A204.1 (cell line): ENCODE results near the gene GABPB1.
"Not testable (repeated sequence)": the region's sequence is repeated elsewhere in the genome, so short reads cannot be mapped to it uniquely, and the experiment has no call there.

ENCODE experiments used
- FAIRE-seq: peaks from 2 replicates; lab custom pipeline; 2012; peaks lifted over from hg19 to GRCh38; lab: Jason Lieb, UNC

Gene GABPB1

DNA sequence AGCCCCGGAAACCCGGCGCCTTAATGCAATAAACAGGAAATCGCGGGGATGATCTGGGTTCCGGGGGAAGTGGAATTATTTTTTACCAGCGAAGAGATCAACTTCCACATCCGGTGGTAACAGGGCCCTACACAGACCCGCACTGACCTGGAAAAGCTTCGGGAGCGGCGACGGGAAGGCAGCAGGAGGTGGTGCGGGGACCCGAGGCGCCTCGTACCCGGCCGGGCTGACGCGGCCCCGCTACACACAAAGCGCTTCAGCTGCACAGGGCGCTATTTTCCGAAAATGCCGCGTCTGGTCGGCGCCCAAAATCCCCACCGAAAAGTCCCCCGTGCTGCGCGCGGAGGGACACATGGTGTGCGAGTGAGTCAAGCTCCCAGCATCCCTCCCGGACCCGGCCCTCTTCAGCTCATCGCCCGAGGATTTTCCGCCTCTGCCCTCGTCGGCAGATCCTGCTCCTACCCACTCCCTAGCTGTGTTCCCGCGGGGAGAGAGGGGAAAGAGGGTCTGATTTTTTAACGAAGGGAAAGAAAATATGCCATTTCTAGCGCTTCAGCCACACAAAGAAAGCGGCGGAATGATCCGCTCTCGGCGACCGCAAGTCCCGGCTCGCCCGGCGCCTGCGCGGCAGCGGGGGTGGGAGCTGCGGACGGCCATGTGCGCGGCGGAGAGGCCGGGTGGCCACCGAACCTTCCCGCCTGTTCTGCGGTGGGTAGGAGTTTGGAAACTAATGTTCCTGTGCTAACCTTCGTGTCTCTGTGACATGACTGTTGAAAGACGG lies at the start of gene GABPB1:
Gene GABPB1 (minus strand): TSS at position 361 of the 781 bp plus-strand sequence. CDS start 45,400 bp downstream, outside the sequence.
- FAIRE-seq = no peak

DNA sequence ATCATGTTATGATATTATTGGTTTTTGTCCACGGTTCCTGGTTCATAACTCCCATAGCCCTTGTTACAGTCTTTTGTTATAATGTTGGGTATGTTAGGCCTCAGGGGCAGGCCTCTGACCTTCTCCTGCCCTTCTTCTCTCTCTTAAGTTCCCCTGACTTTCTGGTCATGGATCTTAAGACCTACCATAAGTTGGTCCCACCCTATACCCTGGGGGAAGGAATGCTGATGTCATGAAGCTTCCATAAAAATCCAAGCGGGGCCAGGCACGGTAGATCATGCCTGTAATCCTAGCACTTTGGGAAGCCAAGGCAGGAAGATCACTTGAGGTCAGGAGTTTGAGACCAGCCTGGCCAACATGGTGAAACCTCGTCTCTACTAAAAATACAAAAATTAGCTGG lies 36.6 kb upstream of the GABPB1 start:
- not testable (repeated sequence) for FAIRE-seq

DNA sequence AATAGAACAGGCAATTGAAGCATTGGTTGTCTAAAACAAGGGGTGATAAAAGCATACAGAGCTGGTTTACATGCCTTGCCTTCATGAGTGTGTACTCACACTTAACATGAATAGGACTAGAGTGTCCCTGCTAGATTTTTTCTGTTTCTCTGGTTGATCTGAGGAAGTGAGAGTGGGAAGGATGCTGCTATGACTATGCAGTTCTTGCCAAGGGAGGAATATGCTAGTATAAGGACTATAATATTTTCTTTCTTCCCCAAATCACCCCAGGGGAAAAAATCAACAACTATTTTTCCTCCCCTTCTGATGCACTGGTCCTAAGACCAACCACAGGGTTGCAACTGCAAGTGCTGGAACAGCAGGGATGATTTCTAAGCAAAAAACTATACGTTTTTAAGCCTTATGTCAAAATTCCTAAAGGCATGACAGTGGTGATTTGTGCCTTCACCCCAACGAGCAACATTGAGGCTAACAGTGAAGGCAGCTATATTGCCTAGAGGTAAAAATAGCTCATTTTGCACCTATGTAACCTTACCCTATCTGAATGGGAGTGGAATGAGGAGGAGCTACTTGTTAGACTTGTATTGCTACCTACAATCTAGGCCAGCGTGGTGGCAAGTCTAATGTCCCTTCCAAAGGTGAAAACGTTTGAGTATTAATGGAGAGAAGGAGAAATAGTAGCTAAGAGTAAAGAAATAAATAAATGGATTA lies 35.7 kb upstream of the GABPB1 start:
- FAIRE-seq = no peak

DNA sequence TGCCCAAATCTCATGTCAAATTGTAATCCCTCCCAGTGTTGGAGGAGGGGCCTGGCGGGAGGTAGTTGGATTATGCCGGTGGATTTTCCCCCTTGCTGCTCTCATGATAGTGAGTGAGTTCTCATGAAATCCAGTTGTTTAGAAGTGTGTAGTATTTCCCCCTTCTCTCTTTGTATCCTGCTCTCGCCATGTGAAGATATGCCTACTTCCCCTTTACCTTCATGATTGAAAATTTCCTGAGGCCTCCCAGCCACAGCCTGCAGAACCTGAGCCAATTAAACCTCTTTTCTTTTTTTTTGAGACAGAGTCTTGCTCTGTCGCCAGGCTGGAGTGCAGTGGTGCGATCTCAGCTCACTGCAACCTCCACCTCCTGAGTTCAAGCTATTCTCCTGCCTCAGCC lies 27.4 kb upstream of the GABPB1 start:
- not testable (repeated sequence) for FAIRE-seq

DNA sequence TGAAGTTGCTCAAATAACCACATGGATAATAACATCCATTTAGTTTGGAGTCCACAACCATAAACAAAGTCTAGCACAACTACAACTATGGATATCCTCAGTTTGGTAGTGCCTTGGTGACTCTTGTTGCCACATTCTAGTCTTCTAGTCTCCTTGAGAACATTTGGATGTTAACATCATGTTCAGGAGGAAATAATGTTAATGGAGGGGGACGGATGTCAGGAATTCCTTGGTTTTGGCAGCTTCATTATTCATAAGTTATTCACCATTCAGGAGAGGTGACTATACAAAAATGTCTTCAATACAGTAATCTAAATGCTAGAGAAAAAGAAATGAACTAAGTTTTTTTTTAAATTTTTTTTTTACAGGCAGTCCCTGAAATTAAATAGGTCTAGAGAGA lies 26.4 kb upstream of the GABPB1 start:
- no peak for FAIRE-seq

DNA sequence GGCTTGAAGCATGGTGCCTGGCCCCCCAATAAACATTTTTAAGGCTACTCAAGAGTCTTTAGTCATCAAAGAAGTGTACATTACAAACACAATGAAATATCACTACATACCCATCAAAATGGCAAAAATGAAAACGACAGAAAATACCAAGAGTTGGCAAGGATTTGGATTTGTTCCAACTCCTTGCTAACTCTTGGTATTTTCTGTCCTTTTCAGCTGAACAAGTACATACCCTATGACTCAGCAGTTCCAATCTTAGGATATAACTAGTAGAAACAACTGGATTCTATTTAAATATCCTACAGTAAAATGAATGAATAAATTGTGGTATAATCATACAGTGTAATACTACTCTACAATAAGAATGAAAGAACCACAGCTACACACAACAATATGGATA lies 25.1 kb upstream of the GABPB1 start:
- no peak for FAIRE-seq

DNA sequence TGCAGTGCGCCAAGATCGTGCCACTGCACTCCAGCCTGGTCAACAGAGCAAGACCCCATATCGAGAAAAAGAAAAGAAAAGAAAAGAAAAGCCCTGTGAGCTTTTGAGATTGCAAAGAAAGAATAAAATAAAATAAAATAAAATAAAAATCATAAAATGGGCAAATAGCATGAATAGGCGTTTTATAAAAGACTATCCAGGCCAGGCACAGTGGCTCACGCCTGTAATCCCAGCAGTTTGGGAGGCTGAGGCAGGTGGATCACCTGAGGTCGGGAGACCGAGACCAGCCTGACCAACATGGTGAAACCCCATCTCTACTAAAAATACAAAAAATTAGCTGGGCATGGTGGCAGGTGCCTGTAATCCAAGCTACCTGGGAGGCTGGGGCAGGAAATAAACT lies 24.4 kb upstream of the GABPB1 start:
- not testable (repeated sequence) for FAIRE-seq

DNA sequence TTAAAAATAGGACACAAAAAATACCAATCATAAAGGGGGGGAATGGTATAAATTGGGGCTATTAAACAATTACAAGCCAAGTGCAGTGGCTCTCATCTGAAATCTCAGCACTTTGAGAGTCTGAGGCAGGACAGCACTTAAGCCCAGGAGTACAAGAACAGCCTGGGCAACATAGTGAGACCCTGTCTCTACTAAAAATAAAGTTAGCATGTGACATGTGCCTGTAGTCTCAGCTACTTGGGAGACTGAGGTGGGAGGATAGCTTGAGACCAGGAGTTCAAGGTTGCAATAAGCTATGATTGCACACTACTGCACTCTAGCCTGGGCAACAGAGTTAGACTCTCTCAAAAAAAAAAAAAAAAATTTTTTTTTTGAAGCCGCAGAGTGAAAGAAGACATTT lies 23.8 kb upstream of the GABPB1 start:
- FAIRE-seq = no peak

DNA sequence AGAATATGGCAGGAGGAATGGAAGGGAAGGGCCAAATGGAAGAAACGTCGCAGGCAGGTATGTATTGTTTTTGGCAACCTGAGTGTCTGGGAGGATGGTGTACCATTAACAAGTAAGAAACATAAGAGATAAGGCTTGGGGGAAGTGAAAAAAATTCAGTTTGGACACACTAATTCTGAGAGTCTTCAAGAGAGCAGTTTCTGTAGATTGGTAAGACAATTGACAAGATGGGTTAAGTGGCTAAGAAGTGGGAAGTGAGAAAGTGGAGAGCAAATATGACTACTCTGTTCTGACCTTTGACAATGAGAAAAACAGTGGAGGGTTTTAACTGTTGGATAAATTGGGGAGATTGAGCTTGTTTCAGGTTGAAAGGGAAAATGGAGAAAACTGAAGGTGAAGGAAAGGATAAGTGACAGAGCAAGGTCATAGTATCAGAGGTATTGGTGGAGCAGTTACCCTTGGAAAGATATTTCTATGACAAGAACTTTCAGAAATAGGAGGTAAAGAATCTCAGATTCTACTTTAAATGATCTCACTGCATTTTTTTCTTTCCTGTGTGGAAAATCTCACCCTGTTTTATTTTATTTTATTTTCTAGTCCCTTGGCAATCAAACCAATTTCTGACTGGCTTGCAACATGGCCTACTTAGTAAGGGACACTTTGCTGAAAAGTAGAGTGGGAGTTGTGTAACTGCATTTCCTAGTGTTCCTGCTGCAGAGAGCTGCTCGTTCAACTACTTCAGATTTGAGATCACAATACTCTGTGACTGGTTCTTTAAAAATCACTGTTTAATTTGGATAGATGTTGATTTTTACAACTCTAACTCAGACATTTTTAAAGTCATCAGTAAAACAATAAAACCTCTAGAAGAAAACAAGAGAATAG lies 23.1 kb upstream of the GABPB1 start:
- FAIRE-seq = no peak

DNA sequence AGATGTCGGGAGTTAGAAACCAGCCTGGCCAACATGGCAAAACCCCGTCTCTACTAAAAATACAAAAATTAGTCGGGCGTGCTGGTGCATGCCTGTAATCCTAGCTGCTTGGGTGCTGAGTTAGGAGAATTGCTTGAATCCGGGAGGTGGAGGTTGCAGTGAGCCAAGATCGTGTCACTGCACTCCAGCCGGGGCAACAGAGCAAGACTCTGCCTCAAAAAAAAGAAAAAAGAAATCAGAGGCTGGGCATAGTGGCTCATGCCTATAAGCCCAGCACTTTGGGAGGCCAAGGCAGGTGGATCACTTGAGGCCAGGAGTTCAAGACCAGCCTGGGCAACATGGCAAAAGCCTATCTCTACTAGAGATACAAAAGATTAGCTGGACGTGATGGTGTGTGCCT lies 14.6 kb upstream of the GABPB1 start:
- not testable (repeated sequence) for FAIRE-seq

DNA sequence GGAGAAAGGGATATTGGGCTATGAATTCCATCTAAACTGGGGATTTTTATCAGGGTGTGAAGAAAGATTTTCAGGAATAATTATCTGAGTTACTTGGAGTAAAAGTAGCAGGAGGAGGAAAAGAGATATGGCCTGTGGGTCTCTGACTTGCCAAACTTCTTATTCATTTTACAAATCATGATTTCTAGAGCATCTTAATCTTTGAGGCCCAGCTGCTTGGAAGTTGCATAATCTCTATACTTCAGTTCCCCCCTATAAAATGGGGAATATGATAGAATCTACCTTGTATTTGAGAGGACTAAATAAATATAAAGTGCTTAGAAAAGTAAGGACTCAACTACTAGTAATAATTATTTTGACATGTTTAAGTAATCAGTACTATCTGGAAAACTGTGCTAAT lies 11.0 kb upstream of the GABPB1 start:
- FAIRE-seq = no peak

DNA sequence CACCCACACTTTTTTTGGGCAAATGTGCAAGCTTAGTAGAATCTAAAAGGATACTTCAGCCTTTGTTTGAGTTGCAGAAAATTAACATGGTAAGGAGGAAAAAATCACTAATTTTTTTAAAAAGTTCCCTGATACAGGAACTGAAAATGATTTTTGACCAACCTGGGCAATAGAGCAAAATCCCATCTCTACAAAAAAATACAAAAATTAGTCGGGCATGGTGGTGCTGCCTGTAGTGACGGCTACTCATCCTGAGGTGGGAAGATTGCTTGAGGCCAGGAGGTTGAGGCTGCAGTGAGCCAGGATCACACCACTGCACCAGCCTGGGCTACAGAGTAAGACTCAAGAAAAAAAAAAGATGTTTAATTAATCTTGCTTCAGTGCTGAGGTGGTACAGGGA lies 10.6 kb upstream of the GABPB1 start:
- FAIRE-seq = no peak

DNA sequence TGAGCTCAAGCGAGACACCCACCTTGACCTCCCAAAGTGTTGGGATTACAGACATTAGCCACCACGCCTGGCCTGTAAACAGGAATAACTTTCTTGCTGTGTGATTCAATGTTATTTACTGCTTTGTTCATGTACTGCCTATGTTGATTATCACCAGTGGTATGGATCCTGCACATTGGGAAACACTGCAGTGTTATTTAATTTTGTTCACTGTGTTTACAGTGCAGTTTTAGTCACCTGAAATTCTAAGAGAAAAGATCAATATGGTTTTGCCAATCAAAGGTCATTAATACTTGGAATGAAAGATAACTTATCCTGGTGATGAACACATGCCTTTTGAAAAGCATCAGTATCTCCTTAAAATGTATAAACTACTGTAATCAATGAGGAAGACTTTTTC lies 8.6 kb upstream of the GABPB1 start:
- no peak for FAIRE-seq

DNA sequence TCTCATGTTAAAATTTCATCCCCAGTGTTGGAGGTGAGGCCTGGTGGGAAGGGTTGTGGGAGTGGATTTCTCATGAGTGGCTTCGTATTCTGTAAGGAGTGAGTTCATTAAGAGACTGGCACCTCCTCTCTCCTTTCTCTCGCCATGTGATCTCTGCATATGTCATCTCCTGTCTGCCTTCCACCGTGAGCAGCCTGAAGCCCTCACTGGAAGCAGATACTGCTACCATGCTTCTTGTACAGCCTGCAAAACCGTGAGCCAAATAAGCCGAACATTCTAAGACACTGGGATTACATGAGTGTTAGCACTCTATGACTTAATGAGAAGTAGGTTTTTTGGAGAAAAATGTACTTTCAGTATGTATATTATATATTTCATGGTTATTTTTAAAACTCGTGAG lies 6.8 kb upstream of the GABPB1 start:
- FAIRE-seq = no peak

DNA sequence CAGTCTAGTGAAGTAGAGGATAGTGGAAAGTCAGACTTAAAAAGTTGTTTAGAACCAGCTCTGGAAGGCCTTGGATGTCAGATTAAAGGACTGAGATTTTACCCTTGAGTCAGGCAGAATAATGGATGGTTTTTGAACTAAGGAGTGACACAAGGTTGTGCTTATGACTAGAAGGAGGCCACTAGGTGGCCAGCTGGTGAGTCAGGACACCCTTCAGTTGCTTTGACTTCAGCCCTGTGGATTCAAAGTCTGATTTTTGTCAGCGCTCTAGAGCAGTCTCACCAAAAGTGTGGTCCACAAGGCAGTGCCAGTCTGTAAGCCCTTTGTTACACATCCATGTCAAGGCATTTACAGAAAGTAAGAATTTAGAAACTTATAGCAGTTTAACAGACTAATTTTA lies 3.8 kb upstream of the GABPB1 start:
- no peak for FAIRE-seq

DNA sequence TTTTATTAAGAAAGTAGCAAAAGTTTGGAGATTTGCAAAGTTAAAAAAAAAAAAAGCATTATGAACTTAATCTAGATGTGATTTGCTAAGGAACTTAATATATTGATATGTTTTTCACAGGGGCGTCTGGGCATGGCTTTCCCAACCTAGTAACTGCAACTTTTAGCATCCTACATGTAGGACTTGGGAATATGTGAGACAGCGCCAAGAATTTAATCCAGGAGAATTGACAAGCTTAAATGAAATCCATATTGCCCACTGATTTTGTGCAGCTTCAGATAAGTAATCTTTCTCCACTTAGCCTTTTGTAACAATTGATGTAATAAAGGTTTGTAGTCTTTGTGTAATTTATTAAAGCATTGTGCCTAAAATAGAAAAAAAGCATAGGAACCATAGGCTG lies 982 bp upstream of the GABPB1 start:
- no peak for FAIRE-seq

DNA sequence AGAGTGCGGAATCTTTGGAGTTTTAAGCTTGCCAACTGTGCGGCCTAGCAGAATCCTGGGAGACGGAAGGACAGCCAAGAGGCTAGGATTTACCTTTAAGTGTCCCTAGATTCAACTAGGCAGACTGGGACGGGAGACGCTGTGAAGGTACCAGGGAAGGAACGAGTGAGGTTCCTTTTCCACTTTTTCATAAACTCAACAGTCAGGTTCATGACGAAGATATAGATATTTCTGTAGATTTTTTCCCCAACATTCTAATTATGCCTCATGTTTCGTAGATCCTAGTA lies 564 bp upstream of the GABPB1 start:
- FAIRE-seq = no peak

DNA sequence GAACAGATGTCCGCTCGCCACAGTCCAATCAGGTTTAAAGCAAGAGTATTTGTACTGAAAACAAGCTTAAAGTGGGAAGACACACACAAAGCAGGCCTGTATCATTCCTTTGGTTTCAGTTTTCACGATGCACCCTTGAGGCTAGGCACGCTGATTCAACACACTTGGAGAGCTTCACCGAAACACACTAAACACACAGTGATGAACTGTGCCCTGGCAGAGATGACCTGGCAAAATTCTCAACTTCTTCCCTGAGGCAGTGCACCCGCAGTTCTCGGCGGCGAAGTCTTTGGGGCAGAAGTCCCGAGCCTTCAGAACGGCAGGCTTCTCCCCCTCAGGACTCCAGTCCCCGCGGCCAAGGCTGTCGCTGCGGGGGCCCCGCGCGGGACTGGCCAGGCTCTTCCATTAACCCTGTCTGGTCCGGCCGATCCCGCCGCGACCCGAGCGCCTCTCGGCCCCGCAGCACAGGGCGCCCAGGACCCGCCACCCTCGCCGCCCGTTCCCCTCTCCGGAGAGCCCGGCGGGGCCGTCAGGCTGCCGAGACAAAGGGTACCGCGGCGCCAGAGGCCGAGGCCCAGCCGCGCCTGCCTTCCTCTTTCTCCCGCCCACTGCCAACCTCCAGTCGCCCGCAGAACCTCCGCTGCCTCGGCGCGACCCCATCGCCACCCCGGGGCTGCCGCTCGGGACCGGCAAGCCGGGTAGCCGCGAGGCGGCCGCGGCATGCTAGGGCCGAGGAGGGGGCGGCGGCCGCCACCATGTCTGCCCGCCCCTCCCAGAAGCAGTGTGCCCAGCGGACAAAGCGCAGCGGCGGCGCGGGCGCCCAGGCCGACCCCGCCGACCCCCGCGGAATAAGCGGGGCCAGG lies 792 bp downstream of the GABPB1 start:
- FAIRE-seq = peak; percentile 35

DNA sequence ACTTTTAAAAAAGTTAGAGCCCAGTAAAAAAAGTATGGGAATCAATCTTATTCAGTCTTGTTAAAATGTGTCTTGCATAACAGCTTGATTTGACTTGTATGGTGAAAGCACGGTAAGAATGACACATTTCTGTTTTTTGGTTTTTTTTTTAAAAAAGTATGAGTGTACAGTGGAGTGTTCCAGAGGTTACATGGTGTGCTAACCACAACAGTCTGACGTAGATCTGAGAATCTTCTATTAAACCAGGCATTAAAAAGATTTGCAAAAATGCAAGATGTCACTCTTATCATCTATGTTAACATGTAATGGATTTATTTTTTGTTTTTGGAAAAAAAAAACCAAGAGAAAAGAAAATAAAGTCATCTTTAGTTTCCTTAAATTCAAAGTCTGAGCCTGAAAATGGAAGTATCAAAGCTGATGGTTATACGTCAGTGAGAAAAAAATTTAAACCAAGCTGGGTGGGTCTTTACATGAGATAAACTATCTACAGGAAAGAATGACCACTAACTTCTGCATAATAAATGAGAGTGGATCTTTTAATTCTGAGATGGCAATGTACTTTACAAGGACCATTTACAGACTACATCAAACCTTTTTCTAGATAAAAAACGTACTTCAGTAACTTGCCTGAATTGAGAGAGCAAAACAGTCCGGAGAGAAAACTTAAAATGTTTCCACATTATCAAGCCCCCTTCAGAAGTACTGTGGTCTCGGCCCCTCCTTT lies 1.6 kb downstream of the GABPB1 start:
- no peak for FAIRE-seq

DNA sequence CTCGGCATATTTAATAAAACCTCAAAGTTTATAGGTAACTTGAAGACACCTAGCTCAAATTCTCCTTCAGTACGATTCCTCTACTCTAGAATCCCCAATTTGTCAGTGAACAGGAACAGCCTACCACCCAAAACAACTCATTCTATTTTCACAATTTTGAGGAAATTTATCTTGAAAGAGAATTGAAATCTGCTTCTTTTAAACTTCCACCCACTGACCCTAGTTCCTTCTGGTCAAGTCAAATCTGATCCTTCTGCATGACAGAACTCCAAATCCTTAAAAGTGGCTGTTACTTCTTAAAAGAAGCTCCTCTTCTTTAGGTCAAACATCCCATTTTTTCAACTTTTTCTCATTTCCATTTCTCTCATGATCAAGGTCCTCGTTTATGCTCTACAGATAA lies 4.4 kb downstream of the GABPB1 start:
- FAIRE-seq = no peak

DNA sequence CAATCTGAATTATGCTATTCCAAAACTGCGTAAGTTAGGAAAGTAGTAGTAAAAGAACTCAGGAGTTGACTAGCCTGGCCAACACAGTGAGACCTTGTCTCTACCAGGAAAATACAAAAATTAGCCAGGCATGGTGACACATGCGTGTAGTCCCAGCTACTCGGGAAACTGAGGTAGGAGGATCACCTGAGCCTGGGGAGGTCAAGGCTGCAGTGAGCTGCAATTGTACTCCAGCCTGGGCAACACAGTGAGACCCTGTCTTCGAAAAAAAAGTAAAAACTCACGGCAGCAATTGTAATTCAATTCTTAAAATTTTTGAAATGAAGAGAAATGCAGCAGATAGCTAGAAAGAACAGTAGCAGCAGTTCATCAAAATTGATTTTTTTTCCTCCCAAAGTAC lies 9.7 kb downstream of the GABPB1 start:
- no peak for FAIRE-seq
